ENCODE results near the gene RTTN. TPM values are rescaled to one million over a fixed set of nuclear protein-coding genes. Genes with fewer than 3 reads are reported as not detected.

Gene RTTN
- total and polyA plus RNA-seq, 2 experiments from 2014 or later, result 7.2 to 31.0 TPM

- Histone ChIP-seq H3K27ac (ENCODE audit: low read depth) (no peak overlapping the region), H3K27me3 (ENCODE audit: insufficient read depth) (no peaks in the 10 kb centered on the region), H3K4me2 (peak overlapping the region; percentile 52; the same call in 1 of the 2 replicates), H2AFZ (no peak overlapping the region), H3K9me2 (ENCODE audit: insufficient read depth) (peaks cover 7% of the 10 kb centered on the region; the same call in 1 of the 2 replicates), H3K79me2 (replicated peaks; ENCODE audit: insufficient read depth) (no peaks in the 10 kb centered on the region), H4K20me1 (replicated peaks; ENCODE audit: insufficient read depth) (no peaks in the 10 kb centered on the region), H3K4me1 (ENCODE audit: insufficient read depth) (peaks cover 20% of the 10 kb centered on the region), H3K36me3 (ENCODE audit: insufficient read depth) (no peaks in the 10 kb centered on the region), H3K4me3 (no peak overlapping the region), H3F3A (replicated peaks; ENCODE audit: low read depth) (no peaks in the 10 kb centered on the region)
- TF ChIP-seq ZNF114 (CRISPR knock-in tag; IDR thresholded peaks at IDR 0.05) (no peak), REST (IDR thresholded peaks at IDR 0.05; ENCODE audit: unreplicated experiment) (no peak), ZNF331 (CRISPR knock-in tag; IDR thresholded peaks at IDR 0.05; ENCODE audit: low read depth) (no peak), POLR2AphosphoS5 (IDR thresholded peaks at IDR 0.05; ENCODE audit: low read depth) (no peak)
- TF ChIP-seq, protein P1, sequence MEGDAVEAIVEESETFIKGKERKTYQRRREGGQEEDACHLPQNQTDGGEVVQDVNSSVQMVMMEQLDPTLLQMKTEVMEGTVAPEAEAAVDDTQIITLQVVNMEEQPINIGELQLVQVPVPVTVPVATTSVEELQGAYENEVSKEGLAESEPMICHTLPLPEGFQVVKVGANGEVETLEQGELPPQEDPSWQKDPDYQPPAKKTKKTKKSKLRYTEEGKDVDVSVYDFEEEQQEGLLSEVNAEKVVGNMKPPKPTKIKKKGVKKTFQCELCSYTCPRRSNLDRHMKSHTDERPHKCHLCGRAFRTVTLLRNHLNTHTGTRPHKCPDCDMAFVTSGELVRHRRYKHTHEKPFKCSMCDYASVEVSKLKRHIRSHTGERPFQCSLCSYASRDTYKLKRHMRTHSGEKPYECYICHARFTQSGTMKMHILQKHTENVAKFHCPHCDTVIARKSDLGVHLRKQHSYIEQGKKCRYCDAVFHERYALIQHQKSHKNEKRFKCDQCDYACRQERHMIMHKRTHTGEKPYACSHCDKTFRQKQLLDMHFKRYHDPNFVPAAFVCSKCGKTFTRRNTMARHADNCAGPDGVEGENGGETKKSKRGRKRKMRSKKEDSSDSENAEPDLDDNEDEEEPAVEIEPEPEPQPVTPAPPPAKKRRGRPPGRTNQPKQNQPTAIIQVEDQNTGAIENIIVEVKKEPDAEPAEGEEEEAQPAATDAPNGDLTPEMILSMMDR (conservative IDR thresholded peaks at IDR 0.05; ENCODE audit: low read depth in 2 of 2), result no peak
- no peak overlapping the region for H3K4me3 Mint-ChIP-seq
- H3K27me3 Mint-ChIP-seq (ENCODE audit: insufficient read depth, low read depth, poor library complexity), result no peaks in the 10 kb centered on the region
- H3K27ac Mint-ChIP-seq, result peak overlapping the region; percentile 37
- peaks cover 25% of the 10 kb centered on the region for H3K4me1 Mint-ChIP-seq
- DNase-seq (ENCODE audit: low spot score) (no peak), ATAC-seq (no peak)
- H3K9me3 Mint-ChIP-seq, result no peaks in the 10 kb centered on the region
- peaks cover 10% of the 10 kb centered on the region; the same call in 2 of the 3 replicates for H3K36me3 Mint-ChIP-seq (ENCODE audit: low read depth)
Observed at GRCh38 chr18:69996951-69997798, 208.3 kb downstream of the RTTN start.

GRCh38 chr18:69996417-69996816 is 209.1 kb downstream of the RTTN start:
- H3K36me3 Mint-ChIP-seq (ENCODE audit: low read depth), result peaks cover 8% of the 10 kb centered on the region; the same call in 2 of the 3 replicates
- DNase-seq (ENCODE audit: low spot score) (peak; percentile 8), ATAC-seq (peak; percentile 80)
- Histone ChIP-seq H3K36me3 (ENCODE audit: insufficient read depth) (no peaks in the 10 kb centered on the region), H3K4me3 (no peak overlapping the region), H3K4me1 (ENCODE audit: insufficient read depth) (peaks cover 20% of the 10 kb centered on the region), H4K20me1 (replicated peaks; ENCODE audit: insufficient read depth) (no peaks in the 10 kb centered on the region), H3K27me3 (ENCODE audit: insufficient read depth) (no peaks in the 10 kb centered on the region), H3K9me2 (ENCODE audit: insufficient read depth) (peaks cover 7% of the 10 kb centered on the region; the same call in 1 of the 2 replicates), H3K27ac (ENCODE audit: low read depth) (0 out of 2 replicates have a peak overlapping the region, but pooled peaks have one; percentile 1), H3K79me2 (replicated peaks; ENCODE audit: insufficient read depth) (no peaks in the 10 kb centered on the region), H2AFZ (no peak overlapping the region), H3F3A (replicated peaks; ENCODE audit: low read depth) (no peaks in the 10 kb centered on the region), H3K4me2 (peak overlapping the region; percentile 44; the same call in 1 of the 2 replicates)
- H3K27ac Mint-ChIP-seq, result no peak overlapping the region
- H3K27me3 Mint-ChIP-seq (ENCODE audit: insufficient read depth, low read depth, poor library complexity), result no peaks in the 10 kb centered on the region
- no peak overlapping the region for H3K4me3 Mint-ChIP-seq
- peaks cover 25% of the 10 kb centered on the region for H3K4me1 Mint-ChIP-seq
- H3K9me3 Mint-ChIP-seq, result peaks cover 3% of the 10 kb centered on the region; the same call in 1 of the 3 replicates
- TF ChIP-seq NANOG (IDR thresholded peaks at IDR 0.05; ENCODE audit: borderline replicate concordance) (no peak), STAT1 (IDR thresholded peaks at IDR 0.05; ENCODE audit: unreplicated experiment) (no peak), EZH2phosphoT487 (IDR thresholded peaks at IDR 0.05; ENCODE audit: unreplicated experiment) (no peak), CREB1 (CRISPR knock-in tag; IDR thresholded peaks at IDR 0.05; ENCODE audit: low read depth) (no peak), POLR2AphosphoS5 (IDR thresholded peaks at IDR 0.05; ENCODE audit: low read depth) (no peak)

Data from GM23338 (cell line).